H1 (cell line): ENCODE measurements around the gene PEX14.

Source experiments
- ASH2L ChIP-seq: fragments of 200-600, 300-600 bp; sonication (generic); IDR thresholded peaks from one replicate; pipeline ENCODE4 v1.7.1; 2017; ENCODE audit warnings: low read length
- ATF3 ChIP-seq: IDR thresholded peaks from 2 replicates; pipeline ENCODE4 v1.6.1; 2011; ENCODE audit warnings: low read depth, mild to moderate bottlenecking, low read length; ENCODE audit not compliant: insufficient read depth
- CTBP2 ChIP-seq: IDR thresholded peaks from 2 replicates; pipeline ENCODE4 v1.7.0; 2011; ENCODE audit warnings: borderline replicate concordance, mild to moderate bottlenecking, moderate library complexity, mixed read lengths, low read length; ENCODE audit not compliant: insufficient read depth, insufficient read length
- CTCF ChIP-seq, 3 experiments: IDR thresholded peaks; 1 replicate in 2 of 3; 2 replicates in 1 of 3; pipeline versions ENCODE4 v1.5.1 to v1.6.1; 2011; ENCODE audit warnings: low read length in 3 of 3, mild to moderate bottlenecking in 3 of 3, inconsistent platforms in 2 of 3, low read depth in 1 of 3, moderate library complexity in 1 of 3; ENCODE audit not compliant: insufficient read depth in 1 of 3; ENCODE audit errors: control extremely low read depth in 1 of 3
- GABPA ChIP-seq: IDR thresholded peaks from 2 replicates; pipeline ENCODE4 v1.6.1; 2011; ENCODE audit warnings: mild to moderate bottlenecking, low read length, moderate library complexity, borderline replicate concordance; ENCODE audit not compliant: insufficient read depth
- HDAC6 ChIP-seq: IDR thresholded peaks from one replicate; pipeline ENCODE4 v1.7.1; 2012; ENCODE audit warnings: low read depth, mild to moderate bottlenecking, inconsistent platforms, low read length, moderate library complexity
- POLR2AphosphoS5 ChIP-seq: IDR thresholded peaks from 2 replicates; pipeline ENCODE4 v1.6.1; 2011; ENCODE audit warnings: low read depth, low read length
- RAD21 ChIP-seq, 2 experiments: IDR thresholded peaks in 1 of 2; conservative IDR thresholded peaks in 1 of 2; 2 replicates each; pipeline ENCODE4 v1.6.1; 2011; ENCODE audit warnings: low read depth in 2 of 2, low read length in 2 of 2, improper control_type of control experiment in 1 of 2, inconsistent platforms in 1 of 2, mild to moderate bottlenecking in 1 of 2, moderate library complexity in 1 of 2
- RXRA ChIP-seq: IDR thresholded peaks from 2 replicates; pipeline ENCODE4 v1.6.1; 2011; ENCODE audit warnings: low read depth, mild to moderate bottlenecking, low read length, moderate library complexity; ENCODE audit not compliant: insufficient read depth
- SRF ChIP-seq: IDR thresholded peaks from 2 replicates; pipeline ENCODE4 v1.6.1; 2011; ENCODE audit warnings: mild to moderate bottlenecking, low read depth, low read length, moderate library complexity
- TAF1 ChIP-seq: IDR thresholded peaks from 2 replicates; pipeline ENCODE4 v1.6.1; 2011; ENCODE audit warnings: mild to moderate bottlenecking, low read depth, low read length
- YY1 ChIP-seq: IDR thresholded peaks from 2 replicates; pipeline ENCODE4 v1.6.1; 2011; ENCODE audit warnings: low read depth, mild to moderate bottlenecking, low read length
- ZNF274 ChIP-seq: IDR thresholded peaks from 2 replicates; pipeline ENCODE4 v1.7.0; 2012; ENCODE audit warnings: low read length, borderline replicate concordance; ENCODE audit errors: extremely low read depth

- TF ChIP-seq SRF: no peak
- TF ChIP-seq CTCF (IDR thresholded peaks at IDR 0.05; ENCODE audit: control extremely low read depth in 1 of 3, insufficient read depth in 1 of 3, low read depth in 1 of 3, low read length in 3 of 3): no peak
- no peak for TF ChIP-seq RXRA
- TF ChIP-seq CTBP2: no peak
- no peak for TF ChIP-seq HDAC6
- TF ChIP-seq ASH2L: no peak
- no peak for TF ChIP-seq GABPA
- TF ChIP-seq ZNF274: no peak
- no peak for TF ChIP-seq RAD21 (IDR thresholded peaks at IDR 0.05 in 1 of 2, conservative IDR thresholded peaks at IDR 0.05 in 1 of 2; ENCODE audit: low read depth in 2 of 2, low read length in 2 of 2)
- no peak for TF ChIP-seq POLR2AphosphoS5
- TF ChIP-seq ATF3: no peak
- no peak for TF ChIP-seq YY1
- no peak for TF ChIP-seq TAF1
Observed at GRCh38 chr1:10470043-10470442, 4.7 kb upstream of the PEX14 start.
